Epithelial cell of esophagus (primary cell): ENCODE results near the gene RCAN1.
A peak's percentile ranks its signal among the peaks of the same experiment; 100 is the strongest.

Experiments used
- DNase-seq: peaks from one replicate; pipeline ENCODE4 v3.0.0; 2010; ENCODE audit warnings: low read depth
- H3K4me3 ChIP-seq: 2 replicates; pipeline ENCODE4 v1.5.1; 2011; ENCODE audit warnings: mild to moderate bottlenecking, low read length, control low read depth
- CTCF ChIP-seq: IDR thresholded peaks from 2 replicates; pipeline ENCODE4 v1.5.1; 2011; ENCODE audit warnings: low read depth, mild to moderate bottlenecking, low read length, control low read depth, inconsistent platforms; ENCODE audit not compliant: insufficient read depth; ENCODE audit errors: missing control alignments

RCAN1 gene

DNA sequence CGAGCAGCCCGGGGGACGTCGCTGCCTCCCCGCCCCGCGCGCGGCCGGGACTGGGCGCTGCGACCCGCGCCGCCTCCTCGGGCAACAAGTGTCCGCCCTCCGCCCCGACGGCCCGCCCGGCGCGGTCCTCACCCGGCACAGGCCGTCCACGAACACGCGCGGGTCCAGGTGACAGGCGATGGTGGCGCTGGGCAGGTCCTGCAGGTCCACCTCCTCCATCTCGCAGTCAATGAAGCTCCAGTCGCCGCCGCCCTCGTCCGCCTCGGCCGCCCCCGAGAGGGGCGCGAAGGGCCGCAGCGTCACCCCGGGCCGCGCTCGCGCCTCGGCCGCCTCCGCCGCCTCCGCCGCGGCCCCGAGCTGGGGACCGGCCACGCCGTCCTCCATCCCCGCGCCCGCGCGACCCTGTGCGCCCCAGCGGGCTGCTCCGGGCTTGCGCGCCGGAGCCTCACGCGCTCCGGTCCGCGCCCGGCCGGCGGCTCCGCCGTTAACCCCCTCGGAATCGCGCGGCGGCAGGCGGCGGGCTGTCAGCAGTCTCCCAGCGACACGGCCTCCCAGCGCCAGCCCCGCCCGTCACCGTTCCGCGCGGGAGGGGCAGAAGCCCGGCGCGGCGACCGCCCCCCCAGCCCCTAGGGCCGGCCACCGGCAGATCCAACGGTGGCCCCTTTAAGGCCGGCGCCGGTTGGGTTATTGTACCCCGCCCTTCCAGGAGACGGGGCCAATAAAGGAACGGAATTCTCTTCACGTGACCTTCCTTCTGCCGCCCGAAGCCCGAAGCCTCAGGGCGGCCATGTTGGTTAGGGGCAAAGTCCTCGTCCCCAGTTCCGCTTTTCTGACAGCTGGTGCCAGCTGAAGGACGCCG is at the start of gene RCAN1:
Gene RCAN1, minus strand, starts transcription at position 486 of the 859 bp plus-strand sequence. Its CDS starts 102 bp downstream, at position 384.
- H3K4me3 ChIP-seq = peak within 1 kb of the TSS; percentile 68
- peak; percentile 95 for DNase-seq
- TF ChIP-seq CTCF = no peak

GRCh38 chr21:34661848-34662247 is 46.9 kb upstream of the RCAN1 start:
- H3K4me3 ChIP-seq = no peak overlapping the region
- no peak for TF ChIP-seq CTCF
- no peak for DNase-seq

GRCh38 chr21:34653522-34653921 is 38.6 kb upstream of the RCAN1 start:
- no peak for TF ChIP-seq CTCF
- H3K4me3 ChIP-seq = no peak overlapping the region
- DNase-seq = no peak

DNA sequence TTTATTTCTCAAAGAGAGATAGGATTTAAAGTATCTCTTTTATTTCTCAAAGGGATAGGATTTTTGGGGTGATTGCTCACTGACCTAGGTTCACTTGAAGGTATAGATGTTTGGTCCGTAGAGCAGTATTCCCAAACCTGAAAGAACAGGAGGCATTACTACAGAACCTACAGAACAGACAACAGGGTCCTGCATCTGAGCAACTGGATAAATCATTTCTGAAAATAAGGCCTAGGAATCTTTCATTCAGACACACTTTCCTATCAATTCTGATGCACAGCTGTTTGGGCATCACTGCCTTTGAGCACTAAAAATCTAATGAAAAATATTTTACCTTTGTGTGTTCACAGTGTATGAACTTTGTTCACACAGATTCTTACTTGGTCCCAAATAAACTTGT is 36.7 kb upstream of the RCAN1 start:
- TF ChIP-seq CTCF = no peak
- DNase-seq = no peak
- H3K4me3 ChIP-seq = no peak overlapping the region

DNA sequence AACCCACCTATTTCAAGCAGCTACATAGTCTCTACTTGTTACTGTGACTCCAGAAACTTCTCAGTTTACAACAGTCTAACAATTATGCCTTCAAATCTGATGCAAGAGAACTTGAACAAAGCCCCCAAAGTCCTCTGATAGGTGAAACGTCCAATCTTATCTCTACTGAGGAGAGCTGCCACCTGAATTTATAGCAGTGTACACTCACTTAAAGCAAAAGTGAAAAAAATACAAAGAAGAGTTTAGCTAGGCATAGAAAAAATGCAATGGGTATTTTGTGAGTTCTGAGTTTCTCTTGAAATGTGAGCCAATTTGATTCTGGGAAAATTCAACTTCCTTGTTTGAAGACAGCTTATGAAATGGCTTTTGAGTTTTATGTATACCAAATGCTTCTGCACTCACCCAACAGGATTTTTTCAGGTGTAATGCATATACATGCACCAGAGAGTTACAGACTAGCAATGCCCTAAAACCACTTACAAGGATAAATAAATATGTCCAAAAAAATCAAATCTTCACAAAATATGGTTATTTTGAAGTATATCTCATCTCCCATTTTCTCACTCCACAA is 36.0 kb upstream of the RCAN1 start:
- H3K4me3 ChIP-seq = no peak overlapping the region
- no peak for DNase-seq
- no peak for TF ChIP-seq CTCF

- H3K4me3 ChIP-seq = no peak overlapping the region
- no peak for TF ChIP-seq CTCF
- DNase-seq = no peak
Measured at GRCh38 chr21:34649400-34649799, 34.5 kb upstream of the RCAN1 start.
